Psoas muscle (tissue), 8 donors: Measurements from ENCODE around the gene HDAC1. TPM values are rescaled to one million over a fixed set of nuclear protein-coding genes. Genes with fewer than 3 reads are reported as not detected.

Experiments used
- ATAC-seq, 4 donors: fragments of 200-7000 bp; cut with Tn5 transposase; one replicate each; pipeline ENCODE4 v1.9.1; 2020; ENCODE audit warnings: moderate library complexity in 3 of 4, mild to moderate bottlenecking in 2 of 4
- DNase-seq, 2 donors: peaks; one replicate each; pipeline ENCODE4 v3.0.0-alpha.2; 2020
- H3K27ac ChIP-seq: fragments of 200-600 bp; one replicate; pipeline ENCODE4 v1.8.0; 2022
- H3K27me3 ChIP-seq, 3 donors: fragments of 200-600 bp in 1 of 3; one replicate each; pipeline versions ENCODE4 v1.6.1 to v1.8.0; 2013 to 2022; ENCODE audit warnings: low read length in 2 of 3, mild to moderate bottlenecking in 2 of 3, moderate library complexity in 1 of 3; ENCODE audit not compliant: insufficient read depth in 3 of 3
- H3K36me3 ChIP-seq, 2 donors: fragments of 200-600 bp in 1 of 2; one replicate each; pipeline versions ENCODE4 v1.6.1 to v1.8.0; 2013 to 2022; ENCODE audit warnings: low read depth in 1 of 2, mild to moderate bottlenecking in 1 of 2, moderate library complexity in 1 of 2; ENCODE audit not compliant: insufficient read depth in 1 of 2
- H3K4me1 ChIP-seq: fragments of 200-600 bp; one replicate; pipeline ENCODE4 v1.8.0; 2022
- H3K4me3 ChIP-seq: fragments of 200-600 bp; one replicate; pipeline ENCODE4 v1.8.0; 2022; ENCODE audit warnings: mild to moderate bottlenecking
- H3K9me3 ChIP-seq: fragments of 200-600 bp; one replicate; pipeline ENCODE4 v1.8.0; 2022
- CTCF ChIP-seq: fragments of 200-600 bp; IDR thresholded peaks from one replicate; pipeline ENCODE4 v1.8.0; 2022; ENCODE audit warnings: antibody characterized with exemption
- WGBS, 3 donors: extraction: QIAGEN DNeasy Blood & Tissue Kit; methylation state at CpG; one replicate each; pipeline versions ENCODE4 v1.1.6 to v1.1.7; 2013; 5-methylcytosine and 5-hydroxymethylcytosine counted together
- intact Hi-C, 2 donors: fragments of 100-400 bp; cut with DNase I; formaldehyde crosslinking; loops; one replicate each; pipeline versions ENCODE4 v1.11.0 to v1.14.2; 2022
- polyA plus RNA-seq, 3 donors: library from polyadenylated mRNA; stranded (reverse); fragments of 200-250 nt; gene quantifications; one replicate each; pipeline ENCODE4 v1.2.3, GENCODE V29; 2013
- total RNA-seq, 4 donors: library from RNA; stranded (reverse); fragmentation: NEBNext Ultra II Directional in 2 of 4; extraction: Animal tissue kit (Norgen Biotek cat#: 25700) in 2 of 4; gene quantifications; one replicate each; pipeline versions ENCODE4 v1.2.1 to v1.2.4, GENCODE V29; 2021 to 2023
- donor health status: healthy with polysubstance abuse.
- donor health status: DM: no; HTN: no; CAD: no; lungs with moderate emphysema.
- donor health status: Bipolar disorder and iron deficiency.
- donor health status: healthy.
- donor health status: DM: yes; HTN: yes; CAD: no.
- donor health status: DM: no; HTN: no; CAD: no.
- donor health status: DM: no; HTN: no; CAD: no.
- donor health status: DM: yes; HTN: yes; CAD: no.

The HDAC1 gene
- total and polyA plus RNA-seq, 7 donors: 11.8 to 23.1 (median 16.7) TPM

- Histone ChIP-seq H3K4me3 (no peak overlapping the region), H3K27me3 (no peaks in the 10 kb centered on the region), H3K9me3 (no peaks in the 10 kb centered on the region), H3K36me3 (peaks cover 0 to 64% of the 10 kb centered on the region in 2 donors), H3K4me1 (no peaks in the 10 kb centered on the region), H3K27ac (no peak overlapping the region)
- TF ChIP-seq CTCF: no peak
- WGBS, 3 donors: 51 to 69% (median 62%) methylated on average over 5 of the region's 5 CpGs
- intact Hi-C loops: no loop called here
- no peak for ATAC-seq
- no peak for DNase-seq
Observed at GRCh38 chr1:32321712-32322291, 29.9 kb downstream of the HDAC1 start.

- Histone ChIP-seq H3K27me3 (no peaks in the 10 kb centered on the region), H3K36me3 (peaks cover 2 to 84% of the 10 kb centered on the region in 2 donors), H3K9me3 (no peaks in the 10 kb centered on the region), H3K27ac (no peak overlapping the region), H3K4me1 (no peaks in the 10 kb centered on the region), H3K4me3 (no peak overlapping the region)
- ATAC-seq: no peak
- 92 to 97% (median 94%) methylated on average over 11 of the region's 11 CpGs for WGBS, 3 donors
- no peak for TF ChIP-seq CTCF
- no peak for DNase-seq
- intact Hi-C loops: no loop called here
Observed at GRCh38 chr1:32327204-32327603, 35.3 kb downstream of the HDAC1 start.

DNA sequence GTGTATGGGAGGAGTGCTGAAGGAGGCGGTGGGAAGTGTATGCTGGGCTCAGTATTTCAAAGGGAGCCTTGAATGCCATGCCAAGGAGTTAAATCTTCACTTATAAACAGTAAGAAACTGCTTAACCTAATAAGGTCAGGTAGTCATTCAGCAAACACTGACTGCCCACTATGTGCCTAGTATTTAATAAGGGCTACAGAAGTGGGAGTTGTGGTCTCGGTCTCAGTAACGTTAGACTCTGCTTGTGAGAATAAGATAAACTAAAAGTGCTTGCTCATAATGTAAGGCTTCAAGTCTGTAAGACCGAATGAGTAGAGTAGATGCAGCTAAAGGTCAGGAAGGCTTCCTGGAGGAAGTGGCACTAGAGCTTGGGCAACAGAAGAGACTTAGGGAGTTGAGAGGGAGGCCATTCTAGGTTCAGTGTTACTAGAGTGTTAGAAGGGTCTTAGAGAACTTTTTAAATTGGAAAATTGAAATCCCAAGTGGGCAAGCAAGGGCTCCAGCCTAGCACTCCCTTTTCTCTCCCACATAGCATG lies 38.1 kb downstream of the HDAC1 start:
- intact Hi-C loops: no loop called here
- H3K27ac ChIP-seq: no peak overlapping the region
- ATAC-seq (no peak), DNase-seq (no peak)
- no peaks in the 10 kb centered on the region for H3K9me3 ChIP-seq
- no peak for TF ChIP-seq CTCF
- peaks cover 2 to 76% of the 10 kb centered on the region in 2 donors for H3K36me3 ChIP-seq
- WGBS, 3 donors: 91 to 93% (median 92%) methylated on average over 4 of the region's 4 CpGs
- H3K27me3 ChIP-seq: no peaks in the 10 kb centered on the region
- H3K4me3 ChIP-seq: no peak overlapping the region
- no peaks in the 10 kb centered on the region for H3K4me1 ChIP-seq

DNA sequence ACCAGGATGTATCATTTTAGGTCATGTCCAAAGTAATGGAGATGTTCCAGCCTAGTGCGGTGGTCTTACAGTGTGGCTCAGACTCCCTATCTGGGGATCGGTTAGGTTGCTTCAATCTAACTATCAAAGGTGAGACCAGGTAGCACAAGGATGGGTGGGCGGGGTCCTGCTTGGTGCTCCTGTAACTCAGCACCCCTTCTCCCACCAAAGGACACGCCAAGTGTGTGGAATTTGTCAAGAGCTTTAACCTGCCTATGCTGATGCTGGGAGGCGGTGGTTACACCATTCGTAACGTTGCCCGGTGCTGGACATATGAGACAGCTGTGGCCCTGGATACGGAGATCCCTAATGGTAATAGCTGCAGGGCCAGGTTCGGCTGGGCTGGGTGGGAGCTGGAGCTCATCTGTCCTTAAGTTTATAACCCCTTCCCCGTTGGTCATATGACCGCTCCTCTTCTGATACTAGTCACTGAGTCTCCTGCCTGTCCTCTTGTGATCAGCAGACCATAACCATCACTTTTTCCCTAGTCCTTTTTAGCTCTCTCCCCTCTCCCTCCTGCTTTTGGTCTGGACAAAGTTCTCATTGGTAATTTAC lies 38.8 kb downstream of the HDAC1 start:
- no peak for TF ChIP-seq CTCF
- 86 to 88% (median 87%) methylated on average over 12 of the region's 12 CpGs for WGBS, 3 donors
- DNase-seq (no peak), ATAC-seq (no peak)
- H3K27me3 ChIP-seq: no peaks in the 10 kb centered on the region
- peaks cover 2 to 69% of the 10 kb centered on the region in 2 donors for H3K36me3 ChIP-seq
- H3K27ac ChIP-seq: no peak overlapping the region
- no peaks in the 10 kb centered on the region for H3K9me3 ChIP-seq
- intact Hi-C loops: no loop called here
- no peaks in the 10 kb centered on the region for H3K4me1 ChIP-seq
- H3K4me3 ChIP-seq: no peak overlapping the region
